Coronary artery (tissue), 2 donors: ENCODE results near the gene MXD1.
"Not testable (repeated sequence)": the region's sequence is repeated elsewhere in the genome, so short reads cannot be mapped to it uniquely, and the experiment has no call there.

Experiments
- DNase-seq: peaks from one replicate; pipeline ENCODE4 v3.0.0-alpha.2; 2017; ENCODE audit warnings: low spot score
- H3K27ac ChIP-seq, 2 donors: fragments of 200-600 bp; sonication (generic); one replicate each; pipeline ENCODE4 v1.5.1; 2016 to 2019
- H3K4me3 ChIP-seq: fragments of 200-600 bp; sonication (generic); 2 replicates; pipeline ENCODE4 v1.5.1; 2016; ENCODE audit warnings: mild to moderate bottlenecking, moderate library complexity
- CTCF ChIP-seq: fragments of 200-600 bp; sonication (generic); IDR thresholded peaks from one replicate; pipeline ENCODE4 v1.5.1; 2019; ENCODE audit warnings: antibody characterized with exemption

MXD1 gene

GRCh38 chr2:69947325-69947931 lies 32.5 kb downstream of the MXD1 start:
- no peak for TF ChIP-seq CTCF
- DNase-seq = no peak
- Histone ChIP-seq H3K27ac (no peak overlapping the region), H3K4me3 (no peak overlapping the region)

- DNase-seq = no peak
- no peak overlapping the region for H3K27ac ChIP-seq
- no peak for TF ChIP-seq CTCF
- H3K4me3 ChIP-seq = no peak overlapping the region
These were observed 33.4 kb downstream of the MXD1 start for GRCh38 chr2:69948032-69948962.

GRCh38 chr2:69948963-69949645 lies 34.2 kb downstream of the MXD1 start:
- DNase-seq = no peak
- no peak overlapping the region for H3K4me3 ChIP-seq
- H3K27ac ChIP-seq = no peak overlapping the region
- TF ChIP-seq CTCF = no peak

- no peak for TF ChIP-seq CTCF
- no peak for DNase-seq
- no peak overlapping the region for H3K27ac ChIP-seq
These were observed 35.3 kb downstream of the MXD1 start for GRCh38 chr2:69950241-69950640.

GRCh38 chr2:69950671-69951070 lies 35.8 kb downstream of the MXD1 start:
- DNase-seq, H3K4me3 ChIP-seq, H3K27ac ChIP-seq: not testable (repeated sequence)

More at GRCh38 chr2:69950241-69950640, 35.3 kb downstream of the MXD1 start:
- H3K4me3 ChIP-seq = no peak overlapping the region

- no peak for TF ChIP-seq CTCF
- no peak for DNase-seq
- Histone ChIP-seq H3K27ac (no peak overlapping the region), H3K4me3 (no peak overlapping the region)
These were observed 37.6 kb downstream of the MXD1 start for GRCh38 chr2:69952336-69953115.

GRCh38 chr2:69954084-69954483 lies 39.2 kb downstream of the MXD1 start:
- H3K4me3 ChIP-seq = no peak overlapping the region
- DNase-seq = no peak
- H3K27ac ChIP-seq = no peak overlapping the region
- no peak for TF ChIP-seq CTCF
